Measurements from ENCODE around the gene ZSWIM2.
"Not testable (repeated sequence)": the region's sequence is repeated elsewhere in the genome, so short reads cannot be mapped to it uniquely, and the experiment has no call there.

The ZSWIM2 gene, protein sequence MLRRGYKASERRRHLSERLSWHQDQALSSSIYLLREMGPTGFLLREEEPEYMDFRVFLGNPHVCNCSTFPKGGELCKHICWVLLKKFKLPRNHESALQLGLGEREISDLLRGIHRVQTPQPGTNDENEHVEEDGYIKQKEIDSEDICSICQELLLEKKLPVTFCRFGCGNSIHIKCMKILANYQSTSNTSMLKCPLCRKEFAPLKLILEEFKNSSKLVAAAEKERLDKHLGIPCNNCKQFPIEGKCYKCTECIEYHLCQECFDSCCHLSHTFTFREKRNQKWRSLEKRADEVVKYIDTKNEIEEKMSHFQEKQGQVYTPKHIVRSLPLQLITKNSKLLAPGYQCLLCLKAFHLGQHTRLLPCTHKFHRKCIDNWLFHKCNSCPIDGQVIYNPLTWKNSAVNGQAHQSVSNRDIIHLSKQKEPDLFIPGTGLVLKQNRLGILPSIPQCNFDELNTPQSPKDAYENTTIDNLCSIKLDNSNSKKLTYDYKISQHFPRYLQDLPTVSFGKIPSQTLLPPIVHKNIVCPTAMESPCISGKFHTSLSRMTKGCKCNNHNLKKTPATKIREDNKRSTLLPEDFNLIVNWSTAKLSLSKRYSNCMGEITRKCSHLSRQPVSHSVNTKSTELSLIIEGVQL

DNA sequence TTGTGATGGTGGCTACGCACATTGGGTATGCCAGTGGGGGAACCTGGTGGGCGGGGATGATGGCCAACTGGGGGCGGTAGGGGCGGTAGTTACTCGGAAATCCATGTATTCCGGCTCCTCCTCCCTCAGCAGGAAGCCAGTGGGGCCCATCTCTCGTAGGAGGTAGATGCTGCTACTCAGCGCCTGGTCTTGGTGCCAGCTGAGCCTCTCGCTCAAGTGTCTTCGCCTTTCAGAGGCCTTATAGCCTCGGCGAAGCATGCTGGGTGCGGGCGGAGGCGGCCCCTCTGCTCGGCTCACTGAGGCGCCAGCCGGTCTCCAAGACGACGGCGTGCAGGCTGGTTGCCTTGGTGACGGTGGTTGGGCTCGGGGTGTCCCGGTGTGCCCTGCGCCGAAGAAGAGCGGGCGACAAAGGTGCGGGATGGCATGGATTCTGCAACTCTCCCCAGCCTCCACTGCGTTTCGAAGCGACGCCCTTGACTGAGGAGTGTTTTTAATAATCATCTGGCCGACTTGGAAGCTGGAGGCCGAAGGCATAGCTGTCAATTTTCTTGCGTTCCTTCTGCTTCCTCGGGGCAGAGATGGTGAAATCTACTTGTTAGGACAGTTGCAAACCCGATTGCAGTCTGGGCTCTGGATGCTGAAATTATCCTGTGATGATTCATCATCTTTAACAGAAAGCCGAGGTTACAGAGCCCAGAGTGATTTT is at the start of gene ZSWIM2:
Gene ZSWIM2 (minus strand): TSS at position 298 of the 706 bp plus-strand sequence. CDS start 40 bp downstream, at position 258.
- peak; percentile 21 for DNase-seq

DNA sequence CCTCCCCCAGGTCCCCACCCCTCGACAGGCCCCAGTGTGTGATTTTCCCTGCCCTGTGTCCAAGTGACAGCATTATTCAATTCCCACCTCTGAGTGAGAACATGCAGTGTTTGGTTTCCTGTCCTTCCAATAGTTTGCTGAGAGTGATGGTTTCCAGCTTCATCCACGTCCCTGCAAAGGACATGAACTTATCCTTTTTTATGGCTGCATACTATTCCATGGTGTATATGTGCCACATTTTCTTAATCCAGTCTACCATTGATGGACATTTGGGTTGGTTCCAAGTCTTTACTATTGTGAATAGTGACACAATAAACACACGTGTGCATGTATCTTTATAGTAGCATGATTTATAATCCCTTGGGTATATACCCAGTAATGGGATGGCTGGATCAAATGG is 47.2 kb upstream of the ZSWIM2 start:
- DNase-seq, result not testable (repeated sequence)

DNA sequence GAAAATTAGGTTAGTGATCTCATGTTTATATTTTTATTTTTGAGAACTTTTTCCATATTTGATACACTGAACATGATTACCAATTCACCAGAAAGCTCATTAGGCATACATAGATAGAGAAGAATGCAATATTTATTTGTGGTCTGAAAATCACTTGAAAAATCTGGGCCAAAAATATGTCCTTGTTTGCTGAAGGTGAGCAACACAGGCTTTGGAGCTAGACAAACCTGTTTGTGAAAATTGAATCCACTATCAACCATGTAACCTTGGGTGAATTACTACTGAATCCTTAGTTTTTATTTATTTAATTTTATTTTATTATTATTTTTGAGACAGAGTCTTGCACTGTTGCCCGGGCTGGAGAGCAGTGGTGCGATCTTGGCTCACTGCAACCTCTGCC is 46.5 kb upstream of the ZSWIM2 start:
- no peak for DNase-seq

DNA sequence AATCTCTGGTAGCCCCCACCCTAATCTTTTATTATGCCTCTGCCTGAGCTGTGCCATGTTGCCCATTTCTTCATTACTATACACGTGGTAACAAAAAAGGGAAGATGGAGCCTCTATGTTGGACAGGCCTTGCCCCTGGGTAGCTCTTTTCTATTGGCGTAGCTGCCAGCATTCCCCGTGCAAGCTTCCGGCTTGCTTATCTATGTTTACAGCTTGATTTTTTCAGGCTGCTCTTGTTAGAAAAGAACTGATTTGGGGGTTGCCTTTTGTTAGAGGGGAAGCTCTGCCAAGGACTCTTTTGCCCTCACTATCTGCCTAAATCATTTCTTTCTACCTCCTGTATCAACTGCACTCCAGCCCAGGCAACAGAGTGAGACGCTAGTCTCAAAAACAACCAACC is 45.5 kb upstream of the ZSWIM2 start:
- DNase-seq, result no peak

DNA sequence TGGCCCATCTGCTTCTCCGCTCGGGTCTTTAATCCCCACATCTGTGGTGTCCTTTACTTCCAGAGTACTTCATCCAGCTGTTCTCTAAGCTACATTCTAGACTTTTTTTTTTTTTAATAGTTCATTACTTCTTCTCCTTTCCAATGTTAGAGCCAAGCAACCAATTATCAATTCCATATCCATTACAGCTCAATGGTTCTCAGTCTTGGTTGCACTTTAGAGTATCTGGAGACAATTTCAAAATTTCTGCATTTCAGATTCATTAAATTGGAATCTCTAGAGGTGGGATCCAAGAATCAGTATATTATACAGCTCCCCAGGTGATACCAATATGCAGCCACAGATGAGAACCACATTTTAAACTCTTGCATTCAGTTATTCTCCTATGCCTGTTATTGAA is 43.9 kb upstream of the ZSWIM2 start:
- no peak for DNase-seq

DNA sequence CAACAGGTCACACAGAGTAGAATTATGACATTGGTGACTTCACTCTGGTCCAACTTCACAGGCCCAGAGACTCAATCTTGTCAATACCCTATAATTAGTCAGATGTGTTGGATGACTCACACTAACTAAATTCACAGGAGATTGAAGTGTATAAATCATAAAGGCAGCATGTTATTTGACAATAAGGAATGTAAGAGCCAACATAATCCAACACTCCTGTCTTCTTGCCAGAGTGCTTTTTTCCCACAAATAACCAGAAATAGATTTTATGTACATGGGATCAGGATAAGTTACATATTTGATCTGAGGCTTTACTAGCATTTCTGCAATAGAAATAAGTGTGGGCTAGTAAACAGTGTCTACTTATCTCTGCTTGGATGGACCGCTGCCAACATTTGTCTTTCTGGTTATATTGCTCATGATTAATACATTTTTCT is 42.2 kb upstream of the ZSWIM2 start:
- no peak for DNase-seq

DNA sequence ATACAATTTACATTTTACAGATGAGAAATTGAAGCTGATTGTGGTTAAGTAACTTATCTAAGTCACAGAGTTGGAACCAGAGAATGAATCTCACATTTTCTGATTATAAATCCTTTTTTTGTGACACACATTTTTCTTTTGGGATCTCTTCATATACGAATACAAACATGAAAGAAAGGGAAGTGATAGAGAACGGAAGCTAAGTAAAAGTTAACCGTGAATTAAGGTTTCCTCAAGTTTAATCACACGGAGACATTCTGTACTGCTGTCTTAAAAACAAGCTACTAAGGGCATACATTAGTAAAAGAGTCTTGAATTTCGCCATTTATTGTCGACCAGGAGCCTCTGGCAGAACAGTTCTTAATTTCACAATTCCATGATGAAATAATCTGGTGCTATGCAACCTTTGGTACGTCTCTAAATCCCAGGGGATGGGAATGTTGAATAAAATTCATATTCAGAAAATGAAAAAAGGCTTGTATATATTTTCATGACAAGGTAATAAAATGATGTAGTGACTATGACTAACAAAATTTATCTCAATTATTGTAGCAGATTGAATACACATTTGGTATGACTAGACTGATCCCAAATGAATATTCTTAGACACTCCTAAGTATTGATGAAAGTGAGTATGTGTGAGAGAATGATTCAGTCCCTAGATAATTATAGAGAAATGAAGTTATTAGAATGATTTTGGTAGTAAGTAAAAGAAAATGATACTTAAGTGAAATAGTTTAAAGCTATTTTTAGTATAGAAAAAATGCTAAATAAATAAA is 40.3 kb upstream of the ZSWIM2 start:
- no peak for DNase-seq

DNA sequence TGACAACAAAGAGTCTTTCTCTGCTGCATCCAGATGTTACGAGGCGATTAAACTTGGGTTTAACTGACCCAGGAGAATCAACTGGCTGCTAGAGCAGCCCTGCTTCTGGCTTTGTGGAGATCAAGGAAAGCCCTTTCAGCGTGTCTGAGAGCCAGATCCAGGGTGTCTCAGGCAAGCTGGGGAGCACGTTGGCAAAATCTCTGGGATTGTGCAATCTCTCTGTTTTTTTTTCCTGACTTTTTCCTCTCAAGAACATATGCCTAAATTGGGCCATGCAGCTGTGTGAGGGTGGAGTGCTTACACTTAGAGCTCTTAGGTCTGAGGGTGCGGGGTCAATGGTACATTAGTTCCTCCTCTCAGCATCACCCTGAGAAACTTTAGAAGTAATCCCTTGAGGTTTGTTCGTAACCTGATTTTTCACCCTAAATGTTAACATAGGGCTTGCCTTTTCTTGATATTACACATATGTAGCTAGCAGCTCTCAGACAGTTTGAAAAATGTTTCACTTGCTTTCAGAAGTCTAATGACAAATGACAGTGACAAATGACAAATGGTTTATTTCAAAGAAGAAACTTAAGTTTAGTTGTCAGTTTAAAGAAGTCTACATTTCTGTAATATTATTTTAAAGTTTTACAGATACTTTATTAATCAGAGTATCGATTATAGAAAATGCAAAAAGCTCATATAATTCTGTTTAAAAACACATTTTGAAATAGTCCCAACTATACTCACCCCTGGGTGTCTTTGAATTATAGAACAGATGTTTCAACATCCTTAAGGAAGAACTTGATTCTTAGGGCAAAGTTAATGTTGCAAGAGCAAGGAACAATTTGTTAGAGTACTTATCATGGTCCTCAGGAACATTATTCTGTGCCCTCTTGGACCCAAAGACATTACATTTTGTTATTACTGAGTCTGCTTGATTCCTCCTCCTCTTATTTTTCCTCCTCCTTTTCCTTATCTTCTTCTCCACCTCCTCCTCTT is 38.4 kb upstream of the ZSWIM2 start:
- DNase-seq, result no peak

DNA sequence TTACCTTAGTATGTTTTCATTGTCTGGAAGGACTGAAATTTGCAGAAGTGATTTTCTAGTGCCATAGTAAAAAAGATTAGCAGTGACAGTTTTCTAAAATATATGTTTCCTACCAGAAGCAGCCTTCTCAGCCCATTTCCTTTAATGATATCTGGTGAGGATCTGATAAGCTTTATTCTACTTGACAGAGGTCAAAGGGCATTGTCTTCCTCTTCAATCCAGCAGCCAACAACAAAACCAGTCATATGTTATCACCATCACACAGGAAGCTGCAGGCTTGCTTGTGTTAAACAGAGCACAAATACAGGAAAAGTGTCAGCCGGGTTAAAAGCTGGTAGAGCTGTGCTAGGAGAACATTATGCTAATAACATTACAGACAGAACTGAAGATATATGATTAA is 35.6 kb upstream of the ZSWIM2 start:
- DNase-seq, result no peak

DNA sequence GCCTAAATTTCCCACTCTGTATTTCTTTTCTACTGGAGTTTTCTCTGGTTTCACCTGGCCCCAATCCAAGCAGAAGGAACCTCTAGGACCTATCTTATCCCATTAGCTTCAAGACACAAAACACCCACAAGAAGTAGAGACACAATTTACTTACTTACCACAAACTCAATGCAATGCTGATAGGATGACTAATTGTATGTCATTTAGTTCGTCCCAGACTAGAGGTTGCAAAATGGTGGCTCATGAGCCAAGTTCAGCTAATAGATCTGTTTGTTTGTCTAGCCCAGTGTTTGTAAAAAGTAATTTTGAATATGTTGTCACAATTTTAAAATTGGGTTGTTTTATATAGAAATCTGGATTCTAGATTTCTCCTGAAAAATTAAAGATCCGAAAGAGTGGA is 34.7 kb upstream of the ZSWIM2 start:
- DNase-seq, result no peak

DNA sequence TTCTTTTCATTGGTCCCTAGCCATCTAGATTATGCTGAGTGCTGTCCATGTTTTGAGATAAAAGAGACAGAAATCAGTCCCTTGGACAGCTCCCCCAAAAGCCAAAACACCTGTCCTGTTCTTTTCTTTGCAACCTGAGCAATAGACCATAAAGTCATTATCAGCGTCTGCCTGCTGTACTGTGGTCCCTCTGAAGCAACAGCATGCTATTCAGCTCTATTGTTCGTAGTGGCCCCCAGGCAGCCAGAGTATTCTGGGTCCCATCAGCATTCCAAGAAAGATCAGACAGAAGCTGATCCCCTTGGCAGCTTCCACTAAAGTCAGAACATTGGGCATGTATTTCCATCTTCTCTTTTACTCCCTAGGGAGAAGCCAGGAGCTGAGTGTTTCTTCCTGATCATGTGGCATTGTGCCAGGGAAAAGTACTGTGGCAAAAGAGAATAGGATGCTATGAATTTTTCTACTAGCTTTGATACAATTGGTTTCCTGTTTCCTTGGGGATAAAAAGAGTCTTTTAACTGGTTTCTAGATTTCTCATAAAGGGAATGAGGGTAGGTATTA is 33.6 kb upstream of the ZSWIM2 start:
- DNase-seq, result no peak

DNA sequence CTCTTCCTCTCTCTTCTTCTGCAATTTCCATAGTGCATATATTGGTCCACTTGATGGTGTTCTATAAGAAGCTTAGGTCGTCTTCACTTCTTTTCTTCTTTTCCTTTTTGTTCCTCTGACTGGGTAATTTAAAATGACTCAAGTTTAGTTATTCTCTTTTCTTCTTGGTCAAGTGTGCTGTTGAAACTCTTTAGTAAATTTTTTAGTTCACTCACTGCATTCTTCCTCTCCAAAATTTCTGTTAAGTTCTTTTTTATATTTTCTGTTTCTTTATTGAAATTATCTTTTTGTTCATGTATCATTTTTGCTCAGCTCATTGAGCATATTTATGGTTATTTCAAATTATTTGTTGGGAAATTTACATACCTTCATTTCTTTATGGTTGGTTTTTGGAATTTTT is 32.7 kb upstream of the ZSWIM2 start:
- no peak for DNase-seq

DNA sequence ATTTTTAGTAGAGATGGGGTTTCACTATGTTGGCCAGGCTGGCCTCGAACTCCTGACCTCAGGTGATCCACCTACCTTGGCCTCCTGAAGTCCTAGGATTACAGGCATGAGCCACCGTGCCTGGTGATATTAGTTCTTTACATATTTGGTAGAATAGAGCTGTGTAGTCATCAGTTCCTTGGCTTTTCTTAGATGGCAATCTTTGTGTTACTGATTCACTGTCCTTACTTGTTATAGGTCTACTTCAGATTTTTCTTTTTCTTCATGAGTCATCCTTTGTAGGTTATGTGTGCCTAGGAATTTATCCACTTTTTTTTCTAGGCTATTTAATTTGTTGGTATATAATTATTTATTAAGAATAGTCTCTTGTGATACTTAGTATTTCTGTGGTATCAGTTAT is 30.3 kb upstream of the ZSWIM2 start:
- no peak for DNase-seq

DNA sequence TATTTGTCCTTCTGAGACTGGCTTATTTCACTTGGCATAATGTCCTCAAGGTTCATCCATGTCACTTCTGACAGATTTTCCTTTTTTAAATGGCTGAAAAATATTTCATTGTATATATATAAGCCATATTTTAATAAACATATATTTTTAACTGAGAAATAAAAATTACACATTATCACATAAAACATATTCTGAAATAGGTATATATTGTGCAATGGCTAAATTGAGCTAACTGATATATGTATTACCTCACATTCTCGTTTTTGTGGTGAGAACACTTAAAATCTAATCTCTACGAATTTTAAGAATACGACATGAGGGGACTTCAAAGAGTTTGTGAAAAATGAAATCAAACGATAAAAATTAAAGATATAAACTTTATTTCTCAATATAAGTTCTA is 25.7 kb upstream of the ZSWIM2 start:
- DNase-seq, result no peak

DNA sequence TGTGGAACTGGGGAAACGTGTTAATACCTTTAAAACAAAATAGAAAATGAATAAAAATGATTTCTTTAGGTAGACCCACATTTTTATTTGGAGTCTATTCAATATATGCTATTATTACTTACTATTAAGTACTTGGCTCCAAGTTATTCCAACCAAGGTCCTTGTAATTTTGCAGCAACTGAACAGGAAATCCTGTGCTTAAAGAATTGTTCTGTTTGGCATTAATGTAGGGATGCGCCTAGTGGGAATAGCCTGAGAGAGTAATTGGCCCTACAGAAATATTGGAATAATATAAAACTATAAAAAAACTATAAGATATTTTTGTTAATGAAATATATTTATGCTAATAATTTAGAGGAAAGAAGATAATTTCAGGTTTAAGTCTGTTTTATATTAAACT is 22.9 kb upstream of the ZSWIM2 start:
- DNase-seq, result no peak

DNA sequence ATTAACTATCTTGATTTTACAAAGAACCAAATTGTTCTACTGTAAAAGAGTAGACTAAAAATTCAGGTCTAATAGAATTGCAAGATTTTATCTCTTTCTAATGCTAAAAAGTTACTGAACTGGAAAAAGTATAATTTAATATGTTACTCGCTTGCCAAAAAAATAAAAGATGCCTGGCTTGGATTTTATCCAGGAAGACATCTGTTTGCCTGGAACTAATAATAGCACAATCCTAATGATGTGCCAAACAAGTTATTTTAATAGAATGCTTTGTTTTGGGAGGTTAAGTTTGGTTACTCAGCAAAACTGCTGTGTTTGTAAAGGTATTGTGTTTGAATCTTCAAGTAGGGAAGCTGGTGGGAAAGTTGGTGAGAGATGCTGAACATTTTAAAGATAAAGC is 19.4 kb upstream of the ZSWIM2 start:
- DNase-seq, result no peak

DNA sequence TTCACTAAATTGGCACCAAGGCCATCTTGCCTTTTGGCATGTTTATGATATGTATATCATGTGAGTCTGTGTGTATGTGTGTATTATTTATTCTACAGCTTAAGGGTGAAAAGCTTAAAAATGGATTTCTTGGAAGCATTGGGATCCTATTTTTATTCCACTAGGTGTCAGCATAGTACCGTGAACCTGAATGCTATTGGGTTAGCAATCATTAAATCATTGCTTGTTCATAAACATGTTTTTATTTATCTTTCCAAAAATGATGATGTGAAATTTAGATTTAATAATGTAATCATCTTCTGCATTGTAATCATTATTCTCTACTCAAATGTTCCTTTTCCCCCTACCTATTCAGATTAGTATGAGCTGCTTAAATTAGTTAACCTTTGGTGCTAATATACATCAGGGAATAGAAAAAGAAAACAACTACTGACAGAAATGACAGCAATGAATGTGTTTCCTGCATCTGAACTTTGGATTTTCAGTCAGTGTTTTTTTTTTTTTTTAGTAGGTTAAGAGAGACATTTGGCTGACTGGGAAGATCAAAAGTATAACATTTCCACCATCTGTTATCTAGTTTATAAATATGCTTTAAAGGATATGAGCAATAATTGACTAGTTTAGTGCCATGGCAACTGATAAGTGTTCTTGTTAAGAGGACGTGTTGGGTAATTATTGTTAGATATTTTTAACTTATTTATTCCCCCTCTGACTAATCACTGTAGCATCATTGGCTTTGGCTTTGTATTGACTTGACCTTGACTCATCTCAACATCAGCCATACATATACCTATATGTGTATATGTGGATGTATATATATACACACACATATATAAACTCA is 14.1 kb upstream of the ZSWIM2 start:
- peak; percentile 18 for DNase-seq

DNA sequence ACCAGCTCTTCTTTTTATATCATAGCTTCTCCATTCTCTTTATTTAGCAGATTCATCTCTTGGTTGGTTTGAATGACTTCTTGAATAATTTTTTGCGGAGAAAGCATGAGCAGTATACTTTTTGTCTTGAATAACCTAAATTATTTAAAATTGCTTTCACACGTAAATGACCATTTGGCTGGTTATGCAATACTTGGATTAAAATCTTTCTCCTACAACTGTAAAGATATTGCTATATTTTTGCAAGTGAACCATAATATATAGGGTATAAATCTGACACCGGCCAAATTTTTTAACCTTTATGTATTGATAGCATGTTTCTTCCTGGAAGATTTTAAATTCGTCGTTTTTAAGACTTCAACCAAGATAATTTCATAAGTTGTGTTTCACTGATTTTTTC is 6.2 kb upstream of the ZSWIM2 start:
- DNase-seq, result no peak

DNA sequence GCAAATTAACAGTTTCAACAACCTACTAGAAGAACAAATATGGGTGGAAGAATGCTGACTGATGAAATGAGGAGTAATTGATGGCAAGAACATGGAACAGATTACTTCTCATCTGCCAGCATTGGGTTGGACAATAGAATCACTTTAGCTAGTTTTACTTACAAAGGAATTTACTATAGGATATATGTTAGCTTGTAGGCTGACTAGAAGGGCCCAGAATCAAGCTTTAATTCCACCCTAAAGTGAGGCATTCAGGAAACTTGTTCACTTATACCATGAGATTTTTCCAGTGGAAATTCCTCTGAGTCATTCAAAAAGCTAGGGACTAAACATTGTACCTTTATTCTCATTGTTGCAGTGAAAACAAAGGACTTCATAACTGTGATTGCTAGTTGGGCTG is 5.0 kb upstream of the ZSWIM2 start:
- no peak for DNase-seq

DNA sequence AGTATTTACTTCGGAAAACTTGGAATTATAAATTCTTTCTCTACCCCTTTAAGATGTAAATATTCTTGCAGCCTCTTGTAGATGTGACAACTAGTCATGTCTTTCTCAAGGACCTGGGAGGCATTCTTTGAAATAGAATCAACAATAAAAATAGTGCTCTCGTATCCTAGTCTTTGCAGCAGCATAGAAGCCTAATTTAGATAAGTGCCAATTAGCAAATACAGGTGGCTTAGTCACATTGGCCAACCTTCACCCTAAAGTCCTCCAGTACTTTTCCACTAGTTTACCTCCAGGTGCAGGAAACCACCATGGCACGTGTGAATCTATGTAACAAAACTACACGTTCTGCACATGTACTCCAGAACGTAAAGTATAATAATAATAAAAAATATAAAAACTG is 3.5 kb upstream of the ZSWIM2 start:
- peak; percentile 62 for DNase-seq

DNA sequence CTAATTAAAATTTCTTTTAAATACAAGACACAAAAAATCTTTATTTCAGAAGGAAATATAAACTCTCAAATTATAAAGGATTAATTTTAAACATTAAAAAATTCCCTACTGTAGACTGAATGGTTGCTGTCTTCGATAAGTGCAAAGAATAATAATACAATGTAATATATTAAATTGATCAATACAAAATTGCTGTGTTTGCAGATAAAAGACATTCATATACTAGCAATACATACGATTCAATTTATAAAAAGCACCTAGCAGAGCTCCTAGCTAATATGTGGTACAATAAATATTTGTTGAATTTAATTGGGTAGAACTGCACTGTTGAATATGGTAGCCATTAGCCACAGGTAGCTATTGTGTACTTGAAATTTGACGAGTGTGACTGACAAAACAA is 6.6 kb downstream of the ZSWIM2 start:
- DNase-seq, result no peak
